SK-N-SH (cell line): Measurements from ENCODE around the gene NRG3. TPM values are rescaled to one million over a fixed set of nuclear protein-coding genes. Genes with fewer than 3 reads are reported as not detected.

Experiments
- CTCF ChIA-PET: fragments of 300-600, 350-600 bp; formaldehyde crosslinking; extraction: SDS; loops from one replicate; lab custom pipeline; 2021; lab: Yijun Ruan, JAX
- POLR2A ChIA-PET: fragments of 350-600 bp; sonication (Branson Sonifier 250); formaldehyde crosslinking; extraction: SDS; loops from one replicate; lab custom pipeline; 2020; ENCODE audit warnings: antibody characterized with exemption, inconsistent platforms; lab: Yijun Ruan, JAX
- DNase-seq: peaks from one replicate; pipeline ENCODE4 v3.0.0; 2012
- H2AFZ ChIP-seq: fragments of 200-600 bp; sonication (generic); 2 replicates; pipeline ENCODE4 v1.8.1; 2016; ENCODE audit warnings: antibody characterized with exemption, mild to moderate bottlenecking, low read depth
- H3F3A ChIP-seq: fragments of 200-600 bp; sonication (generic); replicated peaks from 2 replicates; pipeline ENCODE3; 2016; ENCODE audit warnings: antibody characterized with exemption, mild to moderate bottlenecking; ENCODE audit not compliant: insufficient read depth
- H3K27ac ChIP-seq, 2 experiments: fragments of 200-500 bp in 1 of 2; fragments of 200-600 bp in 1 of 2; sonication (Bioruptor generic) in 1 of 2; sonication (generic), shearing (Covaris generic) in 1 of 2; 2 replicates each; pipeline versions ENCODE4 v1.5.1 to v1.6.1; 2014 to 2016; ENCODE audit warnings: low read depth in 2 of 2, inconsistent platforms in 1 of 2, low read length in 1 of 2, mild to moderate bottlenecking in 1 of 2, mixed read lengths in 1 of 2
- H3K27me3 ChIP-seq: fragments of 200-600 bp; sonication (generic), shearing (Covaris generic); 2 replicates; pipeline ENCODE4 v1.6.1; 2016; ENCODE audit warnings: mixed run types; ENCODE audit not compliant: insufficient read depth
- H3K36me3 ChIP-seq, 2 experiments: fragments of 200-500 bp in 1 of 2; fragments of 200-600 bp in 1 of 2; sonication (Bioruptor generic) in 1 of 2; sonication (generic) in 1 of 2; replicated peaks in 1 of 2; 2 replicates each; pipeline versions ENCODE3 to v1.5.1; 2014 to 2016; ENCODE audit warnings: low read length in 1 of 2, mild to moderate bottlenecking in 1 of 2; ENCODE audit not compliant: insufficient read depth in 2 of 2, control insufficient read depth in 1 of 2
- H3K4me1 ChIP-seq, 2 experiments: fragments of 200-500 bp in 1 of 2; fragments of 200-600 bp in 1 of 2; sonication (Bioruptor generic) in 1 of 2; sonication (generic), shearing (Covaris generic) in 1 of 2; 2 replicates each; pipeline versions ENCODE4 v1.5.1 to v1.6.1; 2014 to 2016; ENCODE audit warnings: low read depth in 1 of 2, low read length in 1 of 2, mixed run types in 1 of 2; ENCODE audit not compliant: insufficient read depth in 2 of 2, control insufficient read depth in 1 of 2
- H3K4me2 ChIP-seq: fragments of 200-600 bp; sonication (generic), shearing (Covaris generic); 2 replicates; pipeline ENCODE4 v1.6.1; 2017; ENCODE audit warnings: mixed run types
- H3K4me3 ChIP-seq, 2 experiments: fragments of 200-500 bp in 1 of 2; fragments of 200-600 bp in 1 of 2; sonication (Bioruptor generic) in 1 of 2; sonication (generic), shearing (Covaris generic) in 1 of 2; 2 replicates each; pipeline versions ENCODE4 v1.5.1 to v1.8.1; 2014 to 2016; ENCODE audit warnings: low read depth in 2 of 2, inconsistent platforms in 1 of 2, low read length in 1 of 2, mild to moderate bottlenecking in 1 of 2, mixed read lengths in 1 of 2, moderate library complexity in 1 of 2
- H3K79me2 ChIP-seq: fragments of 200-600 bp; sonication (generic); 2 replicates; pipeline ENCODE4 v1.8.1; 2017; ENCODE audit warnings: mild to moderate bottlenecking; ENCODE audit not compliant: insufficient read depth
- H3K9ac ChIP-seq: fragments of 200-600 bp; sonication (generic); 2 replicates; pipeline ENCODE4 v1.6.1; 2017; ENCODE audit warnings: mixed run types
- H3K9me2 ChIP-seq: fragments of 200-600 bp; sonication (generic); 2 replicates; pipeline ENCODE4 v1.6.1; 2017; ENCODE audit warnings: mixed run types
- H3K9me3 ChIP-seq: fragments of 200-600 bp; sonication (generic); 2 replicates; pipeline ENCODE4 v1.6.1; 2017; ENCODE audit warnings: mixed run types, mild to moderate bottlenecking, moderate library complexity
- H4K20me1 ChIP-seq: fragments of 200-600 bp; sonication (generic); 2 replicates; pipeline ENCODE4 v1.6.1; 2017; ENCODE audit warnings: mild to moderate bottlenecking, mixed run types; ENCODE audit not compliant: insufficient read depth
- CHD2 ChIP-seq: fragments of 150-350 bp; IDR thresholded peaks from 2 replicates; pipeline ENCODE4 v1.6.1; 2018; ENCODE audit warnings: low read length; ENCODE audit not compliant: partially characterized antibody
- ELF1 ChIP-seq: IDR thresholded peaks from 2 replicates; pipeline ENCODE4 v1.4.0; 2012
- EP300 ChIP-seq, 2 experiments: IDR thresholded peaks; 2 replicates each; pipeline versions ENCODE4 v1.4.0 to v1.6.1; 2012; ENCODE audit warnings: borderline replicate concordance in 1 of 2, low read depth in 1 of 2, low read length in 1 of 2
- EZH2phosphoT487 ChIP-seq: fragments of 200-600 bp; sonication (generic); IDR thresholded peaks from 2 replicates; pipeline ENCODE4 v1.6.1; 2017; ENCODE audit warnings: low read depth, mixed run types, mild to moderate bottlenecking, antibody characterized with exemption, moderate library complexity, borderline replicate concordance
- FOSL2 ChIP-seq: IDR thresholded peaks from 2 replicates; pipeline ENCODE4 v1.4.0; 2012; ENCODE audit warnings: low read depth, mild to moderate bottlenecking, moderate library complexity, borderline replicate concordance
- FOXJ3 ChIP-seq: sonication (generic); formaldehyde crosslinking; IDR thresholded peaks from 2 replicates; pipeline ENCODE4 v1.5.1; 2020; ENCODE audit warnings: mild to moderate bottlenecking, missing genetic modification reagents
- GATA2 ChIP-seq: sonication (generic); formaldehyde crosslinking; IDR thresholded peaks from 2 replicates; pipeline ENCODE4 v1.5.0; 2020; ENCODE audit warnings: mild to moderate bottlenecking, missing genetic modification reagents
- POLR2AphosphoS5 ChIP-seq: IDR thresholded peaks from 2 replicates; pipeline ENCODE4 v1.6.1; 2012; ENCODE audit warnings: low read depth, low read length
- RCOR1 ChIP-seq: fragments of 150-350 bp; IDR thresholded peaks from 2 replicates; pipeline ENCODE4 v1.6.1; 2017; ENCODE audit warnings: antibody characterized with exemption, low read length
- TCF12 ChIP-seq: IDR thresholded peaks from 2 replicates; pipeline ENCODE4 v1.4.0; 2012
- USF2 ChIP-seq: fragments of 150-350 bp; IDR thresholded peaks from 2 replicates; pipeline ENCODE4 v1.6.1; 2017; ENCODE audit warnings: antibody characterized with exemption, low read length, low read depth, borderline replicate concordance
- WGBS: methylation state at CpG from one replicate; pipeline ENCODE4 v1.1.6; 2017; ENCODE audit warnings: low lambda C conversion rate; 5-methylcytosine and 5-hydroxymethylcytosine counted together
- polyA plus RNA-seq, 3 experiments: library from polyadenylated mRNA; depleted of rRNA; stranded (reverse); fragments of >200 nt; gene quantifications; 2 replicates each; pipeline ENCODE4 v1.2.3, GENCODE V29; 2012

The NRG3 gene
- polyA plus RNA-seq, 1 of the 3 experiments (the other 2 are of a cell fraction) = 0.03 TPM

DNA sequence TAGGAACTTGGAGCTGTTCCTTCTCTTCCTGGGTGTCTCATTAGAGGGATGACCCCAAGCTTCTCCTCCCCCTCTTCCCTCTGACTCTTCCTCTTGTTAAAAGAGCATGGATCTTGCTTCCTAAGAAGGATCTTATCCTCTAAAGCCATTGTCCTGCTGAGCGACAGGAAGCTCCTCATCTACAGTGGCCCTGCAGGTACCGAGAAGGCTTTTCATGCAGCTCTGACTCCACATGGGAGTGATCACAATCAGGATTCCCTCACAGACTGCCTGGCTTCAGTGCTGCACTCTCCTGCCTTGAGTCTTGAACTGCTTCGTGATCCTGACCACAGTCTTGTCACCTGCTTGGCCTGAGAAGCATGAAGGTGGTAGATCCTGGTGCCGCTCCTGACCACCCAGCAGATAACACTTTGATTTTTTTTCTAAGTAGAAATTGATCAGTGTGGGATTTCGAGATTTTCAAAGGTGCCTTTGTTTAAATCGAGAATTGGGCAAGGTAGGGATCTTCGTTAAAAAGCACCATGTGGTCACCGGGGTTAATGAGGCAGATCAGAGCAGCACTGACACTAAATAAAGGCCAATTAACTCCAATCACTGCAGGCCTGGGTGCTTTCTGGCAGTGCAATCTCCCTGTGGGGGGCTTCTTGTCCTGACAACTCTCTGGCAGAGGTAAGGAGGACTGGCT, 376.4 kb downstream of the NRG3 start:
- ChIA-PET POLR2A (no interaction called here), CTCF (no interaction called here)
- H4K20me1 ChIP-seq = no peaks in the 10 kb centered on the region
- H3K27ac ChIP-seq = no peak overlapping the region
- no peak overlapping the region for H2AFZ ChIP-seq
- WGBS = 40% methylated on average over 8 of the region's 8 CpGs
- no peaks in the 10 kb centered on the region for H3K79me2 ChIP-seq
- H3K4me3 ChIP-seq = no peak overlapping the region
- no peak overlapping the region for H3K4me2 ChIP-seq
- no peaks in the 10 kb centered on the region for H3K27me3 ChIP-seq
- no peaks in the 10 kb centered on the region for H3K9me2 ChIP-seq
- no peak for DNase-seq
- no peaks in the 10 kb centered on the region for H3F3A ChIP-seq
- TF ChIP-seq GATA2 (CRISPR knock-in tag) (no peak), USF2 (no peak), EZH2phosphoT487 (no peak), FOXJ3 (no peak), CHD2 (no peak), TCF12 (no peak), RCOR1 (no peak), EP300 (IDR thresholded peaks at IDR 0.05; ENCODE audit: borderline replicate concordance in 1 of 2, low read depth in 1 of 2, low read length in 1 of 2) (no peak), POLR2AphosphoS5 (no peak)
- H3K9me3 ChIP-seq = no peaks in the 10 kb centered on the region
- no peak overlapping the region for H3K9ac ChIP-seq
- H3K36me3 ChIP-seq = no peaks in the 10 kb centered on the region
- no peaks in the 10 kb centered on the region for H3K4me1 ChIP-seq

GRCh38 chr10:82252081-82252480, 377.1 kb downstream of the NRG3 start:
- Histone ChIP-seq H3K27ac (no peak overlapping the region), H3K27me3 (no peaks in the 10 kb centered on the region), H3K4me2 (no peak overlapping the region), H3K36me3 (no peaks in the 10 kb centered on the region), H4K20me1 (no peaks in the 10 kb centered on the region), H3K9me3 (no peaks in the 10 kb centered on the region), H3K9ac (no peak overlapping the region), H2AFZ (no peak overlapping the region), H3K79me2 (no peaks in the 10 kb centered on the region), H3K4me3 (no peak overlapping the region), H3K4me1 (no peaks in the 10 kb centered on the region), H3F3A (no peaks in the 10 kb centered on the region), H3K9me2 (no peaks in the 10 kb centered on the region)
- CTCF ChIA-PET = no interaction called here
- POLR2A ChIA-PET = no interaction called here
- TF ChIP-seq POLR2AphosphoS5 = no peak
- no peak for TF ChIP-seq ELF1
- no peak for TF ChIP-seq GATA2 (CRISPR knock-in tag)
- no peak for TF ChIP-seq FOSL2
- no peak for TF ChIP-seq USF2
- WGBS = 19% methylated on average over 1 of the region's 1 CpG
- DNase-seq = no peak
